ENCODE measurements around the gene DUSP16.

DNA sequence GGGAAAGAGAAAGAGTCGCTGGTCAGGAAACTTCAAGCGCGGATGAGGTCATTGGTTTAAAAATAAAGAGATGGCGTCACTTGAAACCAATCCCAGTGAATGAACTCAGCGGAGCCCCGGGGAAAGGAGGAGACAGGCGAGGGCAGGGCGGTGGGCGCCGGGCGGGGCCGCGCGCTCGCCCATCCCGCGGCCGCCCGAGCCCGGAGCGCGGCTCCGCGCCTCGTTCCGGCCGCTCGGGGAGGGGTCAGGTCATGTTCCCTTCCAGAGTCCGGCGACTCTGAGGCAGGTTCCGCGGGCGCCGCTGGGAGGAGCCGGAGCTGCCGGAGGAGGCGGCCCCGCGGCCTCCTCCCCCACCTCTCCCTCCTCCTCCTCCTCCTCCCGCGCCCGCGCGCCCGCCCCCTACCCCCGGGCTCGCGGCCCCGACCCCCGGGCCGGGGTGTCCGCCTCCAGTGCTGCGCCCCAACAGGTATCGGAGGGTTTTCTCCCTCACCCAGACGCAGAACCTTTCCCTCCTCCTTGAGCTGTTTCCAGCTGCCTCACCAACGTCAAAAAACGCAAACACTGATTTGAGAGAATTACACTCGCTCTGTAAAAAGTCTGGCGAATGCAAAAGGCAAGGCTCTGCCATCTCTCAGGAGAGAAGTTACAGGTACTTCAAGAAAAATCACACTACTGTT lies at the start of gene DUSP16:
- TF ChIP-seq CTCF (IDR thresholded peaks at IDR 0.05), result no peak
- no peak for TF ChIP-seq MLX (CRISPR knock-in tag; IDR thresholded peaks at IDR 0.05)
- TF ChIP-seq JUN (CRISPR knock-in tag; IDR thresholded peaks at IDR 0.05), result no peak
- TF ChIP-seq OVOL2 (CRISPR knock-in tag; IDR thresholded peaks at IDR 0.05; ENCODE audit: borderline replicate concordance), result no peak
- no peak for TF ChIP-seq MXD4 (CRISPR knock-in tag; IDR thresholded peaks at IDR 0.05; ENCODE audit: borderline replicate concordance)

Data from WTC11 (cell line).